ENCODE data around the gene ATP2C2. TPM values are rescaled to one million over a fixed set of nuclear protein-coding genes. Genes with fewer than 3 reads are reported as not detected.

Gene ATP2C2
- total RNA-seq, 2 donors from 2014 or later: 2.0 to 2.6 TPM

GRCh38 chr16:84323606-84324005 lies 44.7 kb upstream of the ATP2C2 start:
- H3K27me3 Mint-ChIP-seq (ENCODE audit: insufficient read depth): peaks cover 3% of the 10 kb centered on the region
- no peak overlapping the region for H3K27ac Mint-ChIP-seq
- Histone ChIP-seq H3K36me3 (ENCODE audit: control insufficient read depth, insufficient read depth, low read length) (no peaks in the 10 kb centered on the region), H3K9ac (ENCODE audit: extremely low read depth, low read length, poor library complexity, severe bottlenecking) (no peak overlapping the region), H3K4me1 (ENCODE audit: control insufficient read depth, insufficient read depth, low read length) (peaks cover 3% of the 10 kb centered on the region), H3K27me3 (ENCODE audit: control insufficient read depth, insufficient read depth, low read length, poor library complexity, severe bottlenecking) (peaks cover 8% of the 10 kb centered on the region), H3K4me3 (ENCODE audit: low read length) (no peak overlapping the region), H3K27ac (ENCODE audit: low read depth, low read length) (no peak overlapping the region), H3K9me3 (ENCODE audit: control insufficient read depth, low read length) (no peaks in the 10 kb centered on the region)
- H3K4me3 Mint-ChIP-seq: no peak overlapping the region
- no peak for DNase-seq
- 96 to 98% methylated on average over 3 to 7 of the region's 7 CpGs for WGBS, 2 experiments (ENCODE audit: insufficient coverage in 1 of 2, insufficient read length in 1 of 2)
- TF ChIP-seq CTCF (conservative IDR thresholded peaks at IDR 0.05): no peak
- no peaks in the 10 kb centered on the region for H3K9me3 Mint-ChIP-seq
- H3K4me1 Mint-ChIP-seq: no peaks in the 10 kb centered on the region
- H3K36me3 Mint-ChIP-seq (ENCODE audit: low read depth): no peaks in the 10 kb centered on the region

DNA sequence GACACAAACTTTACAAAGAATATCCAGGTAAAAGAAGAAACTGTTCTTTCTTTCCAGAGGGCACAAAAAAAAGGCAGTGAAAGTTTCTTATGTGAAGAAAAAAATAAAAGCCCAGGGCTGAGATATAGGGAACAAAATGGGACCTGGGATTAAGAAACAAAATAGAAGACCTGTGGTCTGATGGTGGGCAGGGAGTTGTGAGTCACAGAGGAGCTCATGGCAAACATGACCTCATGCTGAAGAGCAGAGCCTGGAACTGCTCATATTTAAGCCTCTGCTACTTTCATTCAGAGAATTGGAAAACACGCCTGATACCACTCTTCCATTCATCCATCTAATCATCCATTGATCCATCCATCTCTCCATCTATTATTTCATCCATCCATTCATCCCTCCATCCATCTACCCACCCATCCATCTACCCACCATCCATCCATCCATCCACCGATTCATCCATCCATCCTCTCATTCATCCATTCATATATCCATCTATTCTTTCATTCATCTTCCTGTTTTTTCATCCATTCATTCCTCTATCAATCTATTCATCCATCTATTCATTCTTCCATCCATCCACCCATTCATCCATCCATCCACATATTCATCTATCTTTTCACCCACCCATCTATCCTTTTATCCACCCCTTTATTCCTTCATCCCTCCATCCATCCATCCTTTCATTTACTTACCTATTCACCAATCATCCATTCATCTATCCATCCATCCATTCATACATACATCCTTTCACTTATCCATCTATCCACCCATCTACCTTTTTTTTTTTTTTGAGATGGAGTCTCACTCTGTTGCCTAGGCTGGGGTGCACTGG lies 43.7 kb upstream of the ATP2C2 start:
- no peak for DNase-seq
- TF ChIP-seq CTCF (conservative IDR thresholded peaks at IDR 0.05): no peak
- no peak overlapping the region for H3K4me3 Mint-ChIP-seq
- H3K27ac Mint-ChIP-seq: no peak overlapping the region
- Histone ChIP-seq H3K27me3 (ENCODE audit: control insufficient read depth, insufficient read depth, low read length, poor library complexity, severe bottlenecking) (peaks cover 8% of the 10 kb centered on the region), H3K9me3 (ENCODE audit: control insufficient read depth, low read length) (no peaks in the 10 kb centered on the region), H3K9ac (ENCODE audit: extremely low read depth, low read length, poor library complexity, severe bottlenecking) (no peak overlapping the region), H3K4me1 (ENCODE audit: control insufficient read depth, insufficient read depth, low read length) (peaks cover 3% of the 10 kb centered on the region), H3K36me3 (ENCODE audit: control insufficient read depth, insufficient read depth, low read length) (no peaks in the 10 kb centered on the region), H3K4me3 (ENCODE audit: low read length) (no peak overlapping the region), H3K27ac (ENCODE audit: low read depth, low read length) (no peak overlapping the region)
- peaks cover 3% of the 10 kb centered on the region for H3K27me3 Mint-ChIP-seq (ENCODE audit: insufficient read depth)
- peaks cover under 1% of the 10 kb centered on the region for H3K4me1 Mint-ChIP-seq
- WGBS, 2 experiments (ENCODE audit: insufficient coverage in 1 of 2, insufficient read length in 1 of 2): 45 to 50% methylated on average over 2 of the region's 2 CpGs
- no peaks in the 10 kb centered on the region for H3K9me3 Mint-ChIP-seq
- no peaks in the 10 kb centered on the region for H3K36me3 Mint-ChIP-seq (ENCODE audit: low read depth)

GRCh38 chr16:84326545-84326944 lies 41.8 kb upstream of the ATP2C2 start:
- Histone ChIP-seq H3K36me3 (ENCODE audit: control insufficient read depth, insufficient read depth, low read length) (no peaks in the 10 kb centered on the region), H3K27me3 (ENCODE audit: control insufficient read depth, insufficient read depth, low read length, poor library complexity, severe bottlenecking) (peaks cover 8% of the 10 kb centered on the region), H3K9me3 (ENCODE audit: control insufficient read depth, low read length) (no peaks in the 10 kb centered on the region), H3K9ac (ENCODE audit: extremely low read depth, low read length, poor library complexity, severe bottlenecking) (no peak overlapping the region), H3K4me3 (ENCODE audit: low read length) (no peak overlapping the region), H3K27ac (ENCODE audit: low read depth, low read length) (no peak overlapping the region), H3K4me1 (ENCODE audit: control insufficient read depth, insufficient read depth, low read length) (no peaks in the 10 kb centered on the region)
- peaks cover 4% of the 10 kb centered on the region for H3K27me3 Mint-ChIP-seq (ENCODE audit: insufficient read depth)
- no peak for DNase-seq
- 83 to 92% methylated on average over 2 of the region's 2 CpGs for WGBS, 2 experiments (ENCODE audit: insufficient coverage in 1 of 2, insufficient read length in 1 of 2)
- peaks cover 3% of the 10 kb centered on the region for H3K4me1 Mint-ChIP-seq
- TF ChIP-seq CTCF (conservative IDR thresholded peaks at IDR 0.05): no peak
- H3K9me3 Mint-ChIP-seq: no peaks in the 10 kb centered on the region
- H3K4me3 Mint-ChIP-seq: no peak overlapping the region
- H3K36me3 Mint-ChIP-seq (ENCODE audit: low read depth): no peaks in the 10 kb centered on the region
- no peak overlapping the region for H3K27ac Mint-ChIP-seq
